Hematopoietic multipotent progenitor cell treated with erythropoietin and hydrocortisone succinate and interleukin-3 and kit ligand, for 8 days (in vitro differentiated cells): Measurements from ENCODE around the gene GALNT16.

Source experiments
- DNase-seq: peaks from one replicate; pipeline ENCODE4 v3.0.0-alpha.2; 2015

The GALNT16 gene

DNA sequence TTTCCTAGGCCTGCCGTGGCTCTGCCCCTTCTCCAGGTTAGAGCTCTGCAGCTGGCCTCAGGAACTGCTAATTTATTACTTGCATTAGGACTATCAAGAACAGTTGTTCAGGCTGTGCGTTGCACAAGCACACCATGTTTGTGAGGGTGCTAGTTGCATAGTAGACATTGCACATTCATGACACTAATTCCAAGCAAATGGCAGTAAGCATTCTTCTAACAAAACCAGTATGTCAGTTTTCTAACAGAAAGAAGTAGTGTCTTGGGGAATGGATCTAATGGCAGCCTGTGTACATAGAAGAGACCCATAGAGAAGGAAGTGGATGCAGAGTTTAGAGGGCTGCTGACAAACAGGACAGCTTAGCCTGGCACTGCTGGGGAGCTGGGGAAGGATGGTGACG, 84.2 kb downstream of the GALNT16 start:
- no peak for DNase-seq

DNA sequence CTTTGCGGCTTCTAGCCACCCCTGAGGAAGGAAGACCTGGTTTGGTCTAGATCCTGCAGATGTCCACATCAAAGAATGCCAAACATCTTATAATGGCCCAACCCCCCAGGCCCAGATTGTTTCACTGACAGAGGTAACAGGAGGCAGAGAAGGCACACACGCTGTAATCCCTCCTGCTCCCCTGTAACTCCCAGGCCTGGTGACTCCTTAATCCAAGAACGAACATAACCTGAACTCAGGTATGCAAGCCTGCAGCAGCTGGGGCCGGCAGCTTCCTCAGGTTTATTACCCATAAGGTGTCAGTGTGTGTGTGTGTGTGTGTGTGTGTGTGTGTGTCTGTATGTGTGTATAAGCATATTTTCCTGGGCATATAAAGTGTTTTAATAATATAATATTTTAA, 85.4 kb downstream of the GALNT16 start:
- DNase-seq, result no peak

DNA sequence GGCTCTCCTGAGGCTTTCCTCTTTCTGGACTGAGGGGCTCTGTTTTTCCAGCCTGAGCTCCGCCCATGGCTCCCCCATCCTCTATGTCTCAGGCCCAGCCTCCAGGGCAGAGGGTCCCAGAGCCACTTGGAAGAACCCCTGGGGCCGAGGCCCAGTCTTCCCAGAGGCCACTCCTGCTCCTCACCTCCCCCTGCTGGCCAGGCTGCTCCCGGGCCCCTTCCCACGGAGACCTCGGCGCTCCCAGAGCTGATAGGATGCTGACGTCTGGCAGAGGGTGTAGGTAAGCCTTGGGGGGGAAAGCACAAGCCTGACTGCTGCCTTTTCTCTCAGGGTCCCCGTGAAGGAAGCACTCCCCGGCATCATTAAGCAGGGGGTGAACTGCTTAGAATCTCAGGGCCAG, 86.8 kb downstream of the GALNT16 start:
- DNase-seq, result no peak

- no peak for DNase-seq
Observed at GRCh38 chr14:69349091-69349777, 89.3 kb downstream of the GALNT16 start.

DNA sequence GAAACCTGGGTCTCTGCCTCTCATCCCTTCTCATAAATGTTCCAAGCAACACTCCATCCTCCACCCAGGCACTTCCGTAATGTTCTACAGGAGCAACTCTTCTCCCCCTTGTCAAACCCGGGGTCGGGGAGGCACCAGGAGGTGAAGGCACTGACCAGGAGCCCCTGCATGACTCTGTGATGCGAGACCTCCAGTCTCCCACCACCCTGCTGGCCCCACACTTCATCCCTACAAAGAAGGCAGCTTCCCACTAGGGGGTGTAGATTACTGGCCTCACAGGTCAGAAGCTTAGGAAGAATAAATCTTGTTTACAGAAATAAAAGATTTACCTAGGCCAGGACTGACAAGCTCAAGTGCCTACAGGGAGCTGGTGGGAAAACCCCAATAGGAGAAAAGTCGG, 90.9 kb downstream of the GALNT16 start:
- no peak for DNase-seq

DNA sequence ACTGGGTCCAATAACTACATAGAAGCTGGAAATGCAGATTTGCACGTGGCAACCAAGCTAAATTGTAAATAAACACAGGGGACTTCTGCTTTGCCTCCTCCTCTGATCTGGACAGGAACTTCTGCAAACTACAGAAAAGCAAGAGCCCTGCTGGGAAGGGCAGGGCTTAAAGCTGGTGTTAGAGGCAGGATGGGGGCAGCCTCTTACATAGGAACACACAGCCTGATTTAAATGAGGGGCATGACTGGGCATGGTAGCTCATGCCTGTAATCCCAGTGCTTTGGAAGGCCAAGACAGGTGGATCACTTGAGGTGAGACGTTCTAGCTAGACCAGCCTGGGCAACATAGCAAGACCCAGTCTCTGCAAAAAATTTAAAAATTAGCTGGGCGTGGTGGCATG, 91.4 kb downstream of the GALNT16 start:
- DNase-seq, result no peak

- no peak for DNase-seq
Observed at GRCh38 chr14:69351911-69352310, 92.0 kb downstream of the GALNT16 start.

GRCh38 chr14:69353168-69353567, 93.2 kb downstream of the GALNT16 start:
- DNase-seq, result no peak

GRCh38 chr14:69354383-69355153, 94.6 kb downstream of the GALNT16 start:
- no peak for DNase-seq

- DNase-seq, result no peak
Observed at GRCh38 chr14:69355154-69355597, 95.2 kb downstream of the GALNT16 start.

DNA sequence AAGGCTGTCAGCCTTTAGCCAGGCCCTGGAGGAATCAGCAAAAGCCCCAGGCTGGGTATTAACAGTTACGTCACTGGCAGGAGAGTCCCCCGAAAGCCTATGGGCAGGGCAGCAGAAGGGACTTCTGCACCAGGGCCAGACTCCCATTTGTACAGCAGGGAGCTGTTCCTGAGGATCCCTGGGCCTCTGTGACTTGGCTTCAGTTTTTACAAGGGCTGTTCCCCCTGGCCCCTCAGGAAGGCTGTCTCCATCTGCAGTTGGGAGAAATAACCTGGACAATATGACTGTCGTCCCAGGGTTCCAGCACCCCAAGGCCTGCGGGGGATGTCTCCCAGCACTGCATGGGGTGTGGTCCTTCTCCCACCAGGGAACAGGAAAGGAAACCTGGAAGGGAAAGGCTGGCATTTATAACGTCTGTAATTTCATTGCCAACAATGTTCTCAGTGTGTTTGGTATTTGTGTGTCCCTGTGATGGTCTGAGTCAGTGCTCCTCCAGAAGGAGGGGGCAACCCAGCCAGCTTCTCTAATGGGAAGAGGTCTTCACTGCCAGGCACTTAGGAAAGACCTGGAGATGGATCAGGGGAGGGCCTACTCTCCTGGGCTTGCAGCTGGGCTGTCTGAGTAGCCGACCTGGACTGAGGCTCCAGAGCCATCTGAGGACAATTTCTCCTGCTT, 95.8 kb downstream of the GALNT16 start:
- no peak for DNase-seq

- no peak for DNase-seq
Observed at GRCh38 chr14:69356903-69357543, 97.1 kb downstream of the GALNT16 start.

DNA sequence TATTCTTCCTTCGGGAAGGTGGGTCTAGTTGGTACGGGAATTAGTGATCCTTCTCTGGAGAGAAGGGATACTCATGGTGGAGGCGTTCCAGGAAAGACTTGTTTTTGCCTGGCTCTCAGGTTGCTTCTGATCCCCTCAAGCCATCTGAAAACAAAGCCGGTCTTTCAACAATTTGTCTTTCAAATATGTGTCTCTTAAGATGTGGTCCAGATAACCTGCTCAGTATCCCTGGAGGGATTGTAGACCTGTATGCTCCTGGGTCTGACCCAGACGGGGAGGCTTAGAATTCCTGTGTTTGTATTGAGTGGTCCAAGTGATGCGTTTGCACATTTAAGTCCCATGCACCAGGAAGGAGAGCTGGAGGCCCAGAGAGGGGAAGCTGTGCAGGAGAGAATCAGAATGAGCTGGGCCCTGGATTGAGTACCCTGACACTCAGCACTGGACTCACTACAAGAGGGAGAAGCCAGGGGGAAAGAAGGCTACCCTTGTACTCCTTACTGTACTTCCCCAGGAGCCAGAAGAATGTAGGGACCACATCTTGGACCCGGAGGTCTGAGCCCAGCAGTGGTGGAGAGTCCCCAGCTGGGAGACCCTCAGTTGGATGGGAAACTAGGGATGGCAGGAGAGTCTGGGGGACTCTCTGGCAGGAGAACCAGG, 97.7 kb downstream of the GALNT16 start:
- no peak for DNase-seq

DNA sequence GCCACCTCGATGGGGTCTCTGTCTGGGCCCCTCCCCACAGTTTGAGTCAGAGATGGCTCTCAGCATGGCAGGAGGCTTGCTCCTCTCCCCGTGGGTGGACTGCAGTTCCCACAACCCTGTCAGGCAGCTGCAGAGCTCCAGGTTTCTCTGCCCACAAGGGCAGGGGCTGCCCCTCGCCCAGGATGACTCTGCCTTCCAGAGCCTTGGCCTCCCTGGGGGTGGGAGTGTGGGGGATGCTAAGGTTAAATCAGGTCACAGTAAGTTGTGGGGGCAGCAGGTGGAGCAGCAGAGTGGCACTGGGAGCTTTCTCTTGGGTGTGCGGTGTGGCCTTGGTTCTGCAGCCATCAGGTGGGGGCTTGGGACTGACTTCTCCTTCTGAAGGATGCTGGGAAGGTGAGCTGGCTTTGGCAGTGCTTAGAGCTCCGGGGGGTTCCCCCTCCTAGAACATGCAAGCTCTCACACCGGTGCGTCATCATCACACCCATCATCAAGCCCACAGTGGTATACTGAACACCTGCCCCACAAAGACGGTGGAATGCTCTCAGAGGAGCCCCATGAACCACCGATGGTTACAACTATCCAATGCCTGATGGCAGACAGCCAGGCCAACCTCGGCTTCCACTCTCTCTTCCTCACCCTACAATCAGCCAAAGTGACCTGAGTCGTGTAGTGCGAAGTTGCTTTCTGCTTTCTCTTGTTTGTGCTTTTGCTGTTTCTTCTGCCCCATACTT, 98.4 kb downstream of the GALNT16 start:
- DNase-seq, result no peak

DNA sequence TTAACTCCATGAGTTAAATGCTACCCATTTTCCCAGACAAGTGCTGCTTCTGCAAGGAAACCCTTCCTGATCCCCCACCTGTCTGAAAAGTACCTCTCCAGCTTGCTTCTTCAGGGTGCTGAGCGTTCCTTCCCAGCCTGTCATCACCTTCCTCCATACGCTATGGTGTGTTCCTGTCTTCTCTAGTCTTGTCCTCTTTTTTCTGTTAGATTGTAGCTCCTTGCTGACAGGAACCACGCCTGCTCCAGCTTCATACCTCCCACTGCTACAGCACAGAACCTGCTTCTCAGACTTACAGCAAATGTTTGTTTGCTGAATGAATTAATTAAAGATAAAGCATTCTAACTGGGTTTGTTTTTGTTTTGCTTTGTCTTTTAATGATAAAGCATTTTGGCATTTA, 99.0 kb downstream of the GALNT16 start:
- DNase-seq, result no peak

- DNase-seq, result no peak
Observed at GRCh38 chr14:69360438-69361108, 100.6 kb downstream of the GALNT16 start.

GRCh38 chr14:69363055-69363454, 103.1 kb downstream of the GALNT16 start:
- DNase-seq, result no peak

GRCh38 chr14:69363964-69364363, 104.0 kb downstream of the GALNT16 start:
- DNase-seq, result no peak

DNA sequence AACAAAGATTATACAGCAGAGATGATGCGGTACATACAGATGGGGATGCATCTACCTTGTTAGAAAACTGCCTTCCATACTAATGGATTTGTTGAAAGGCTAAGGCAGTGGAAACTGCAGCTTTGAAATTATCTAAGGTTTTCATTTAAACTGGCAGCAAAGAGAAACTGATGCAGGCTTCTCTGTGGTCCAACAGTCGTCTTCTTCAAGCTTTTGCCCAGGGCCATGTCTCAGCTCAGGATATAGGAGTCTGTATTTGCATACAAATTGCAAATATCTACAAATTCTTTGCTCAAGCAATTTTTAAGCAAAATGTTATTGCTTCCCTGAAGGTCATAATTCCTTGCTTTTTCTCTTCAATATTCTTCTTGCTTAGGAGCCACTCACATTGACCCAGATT, 104.4 kb downstream of the GALNT16 start:
- DNase-seq, result no peak

- no peak for DNase-seq
Observed at GRCh38 chr14:69366069-69366468, 106.1 kb downstream of the GALNT16 start.

GRCh38 chr14:69366761-69367160, 106.8 kb downstream of the GALNT16 start:
- no peak for DNase-seq

GRCh38 chr14:69368381-69368780, 108.4 kb downstream of the GALNT16 start:
- DNase-seq, result no peak
